ENCODE data around the gene GADD45A.
"Not testable (repeated sequence)": the region's sequence is repeated elsewhere in the genome, so short reads cannot be mapped to it uniquely, and the experiment has no call there.

GADD45A gene

GRCh38 chr1:67685067-67685557 lies at the start of gene GADD45A:
Gene GADD45A, plus strand, starts transcription at chr1:67685201. Its CDS starts 294 bp downstream, at chr1:67685495.
- peak; percentile 93 for DNase-seq

GRCh38 chr1:67636146-67636545 lies 48.9 kb upstream of the GADD45A start:
- no peak for DNase-seq

GRCh38 chr1:67639361-67639760 lies 45.6 kb upstream of the GADD45A start:
- DNase-seq, result no peak

GRCh38 chr1:67642629-67643028 lies 42.4 kb upstream of the GADD45A start:
- no peak for DNase-seq

GRCh38 chr1:67644566-67644965 lies 40.4 kb upstream of the GADD45A start:
- no peak for DNase-seq

- no peak for DNase-seq
These were observed 39.4 kb upstream of the GADD45A start for GRCh38 chr1:67645495-67646144.

- no peak for DNase-seq
These were observed 38.6 kb upstream of the GADD45A start for GRCh38 chr1:67646145-67647035.

GRCh38 chr1:67647036-67647798 lies 37.8 kb upstream of the GADD45A start:
- no peak for DNase-seq

GRCh38 chr1:67647814-67648358 lies 37.1 kb upstream of the GADD45A start:
- DNase-seq, result no peak

- no peak for DNase-seq
These were observed 36.2 kb upstream of the GADD45A start for GRCh38 chr1:67648582-67649326.

GRCh38 chr1:67650061-67650460 lies 34.9 kb upstream of the GADD45A start:
- no peak for DNase-seq

GRCh38 chr1:67651031-67651430 lies 34.0 kb upstream of the GADD45A start:
- no peak for DNase-seq

GRCh38 chr1:67652800-67653199 lies 32.2 kb upstream of the GADD45A start:
- DNase-seq, result no peak

- DNase-seq, result no peak
These were observed 31.7 kb upstream of the GADD45A start for GRCh38 chr1:67653304-67653703.

GRCh38 chr1:67655581-67655980 lies 29.4 kb upstream of the GADD45A start:
- no peak for DNase-seq

GRCh38 chr1:67657152-67657551 lies 27.8 kb upstream of the GADD45A start:
- DNase-seq, result not testable (repeated sequence)

- DNase-seq, result no peak
These were observed 25.8 kb upstream of the GADD45A start for GRCh38 chr1:67659229-67659628.

GRCh38 chr1:67662884-67663283 lies 22.1 kb upstream of the GADD45A start:
- no peak for DNase-seq

GRCh38 chr1:67664048-67664447 lies 21.0 kb upstream of the GADD45A start:
- DNase-seq, result no peak

GRCh38 chr1:67665307-67665706 lies 19.7 kb upstream of the GADD45A start:
- DNase-seq, result not testable (repeated sequence)

- no peak for DNase-seq
These were observed 18.4 kb upstream of the GADD45A start for GRCh38 chr1:67666636-67667035.

GRCh38 chr1:67668660-67669059 lies 16.3 kb upstream of the GADD45A start:
- no peak for DNase-seq
